ENCODE measurements around the gene KIF16B.

The KIF16B gene

GRCh38 chr20:16295534-16295933, 277.7 kb downstream of the KIF16B start:
- TF ChIP-seq CTCF (IDR thresholded peaks at IDR 0.05): no peak
- Histone ChIP-seq H3K27ac (no peak overlapping the region), H3K4me3 (no peak overlapping the region)
- DNase-seq (ENCODE audit: low spot score): no peak

GRCh38 chr20:16293590-16293989, 279.7 kb downstream of the KIF16B start:
- Histone ChIP-seq H3K27ac (no peak overlapping the region), H3K4me3 (no peak overlapping the region)
- no peak for DNase-seq (ENCODE audit: low spot score)
- TF ChIP-seq CTCF (IDR thresholded peaks at IDR 0.05): no peak

GRCh38 chr20:16292226-16292880, 280.9 kb downstream of the KIF16B start:
- no peak for DNase-seq (ENCODE audit: low spot score)
- H3K4me3 ChIP-seq: no peak overlapping the region
- H3K27ac ChIP-seq: no peak overlapping the region
- no peak for TF ChIP-seq CTCF (IDR thresholded peaks at IDR 0.05)

GRCh38 chr20:16290358-16290757, 282.9 kb downstream of the KIF16B start:
- Histone ChIP-seq H3K4me3 (no peak overlapping the region), H3K27ac (no peak overlapping the region)
- DNase-seq (ENCODE audit: low spot score): no peak
- no peak for TF ChIP-seq CTCF (IDR thresholded peaks at IDR 0.05)

- Histone ChIP-seq H3K27ac (no peak overlapping the region), H3K4me3 (no peak overlapping the region)
- TF ChIP-seq CTCF (IDR thresholded peaks at IDR 0.05): no peak
- no peak for DNase-seq (ENCODE audit: low spot score)
These were observed 285.5 kb downstream of the KIF16B start for GRCh38 chr20:16287776-16288175.

- Histone ChIP-seq H3K27ac (no peak overlapping the region), H3K4me3 (no peak overlapping the region)
- DNase-seq (ENCODE audit: low spot score): no peak
- no peak for TF ChIP-seq CTCF (IDR thresholded peaks at IDR 0.05)
These were observed 286.6 kb downstream of the KIF16B start for GRCh38 chr20:16286601-16287000.

GRCh38 chr20:16284385-16285100, 288.7 kb downstream of the KIF16B start:
- Histone ChIP-seq H3K27ac (no peak overlapping the region), H3K4me3 (no peak overlapping the region)
- no peak for TF ChIP-seq CTCF (IDR thresholded peaks at IDR 0.05)
- no peak for DNase-seq (ENCODE audit: low spot score)

Measured in coronary artery (tissue), 2 donors.